Measurements from ENCODE around the gene MYBBP1A.

Gene MYBBP1A

GRCh38 chr17:4548721-4549531, 6.3 kb downstream of the MYBBP1A start:
- no peak for DNase-seq (ENCODE audit: low read depth)

- no peak for DNase-seq (ENCODE audit: low read depth)
Observed at GRCh38 chr17:4548061-4548461, 7.1 kb downstream of the MYBBP1A start.

- DNase-seq (ENCODE audit: low read depth) = no peak
Observed at GRCh38 chr17:4547118-4547906, 7.9 kb downstream of the MYBBP1A start.

GRCh38 chr17:4545217-4545951, 9.8 kb downstream of the MYBBP1A start:
- DNase-seq (ENCODE audit: low read depth) = no peak

GRCh38 chr17:4544951-4545216, 10.3 kb downstream of the MYBBP1A start:
- DNase-seq (ENCODE audit: low read depth) = no peak

- no peak for DNase-seq (ENCODE audit: low read depth)
Observed at GRCh38 chr17:4544135-4544950, 10.8 kb downstream of the MYBBP1A start.

GRCh38 chr17:4543557-4544026, 11.6 kb downstream of the MYBBP1A start:
- DNase-seq (ENCODE audit: low read depth) = no peak

- DNase-seq (ENCODE audit: low read depth) = no peak
Observed at GRCh38 chr17:4542726-4543191, 12.4 kb downstream of the MYBBP1A start.

GRCh38 chr17:4542003-4542725, 13.0 kb downstream of the MYBBP1A start:
- DNase-seq (ENCODE audit: low read depth) = no peak

GRCh38 chr17:4541328-4542002, 13.7 kb downstream of the MYBBP1A start:
- DNase-seq (ENCODE audit: low read depth) = no peak

GRCh38 chr17:4540687-4541327, 14.4 kb downstream of the MYBBP1A start:
- no peak for DNase-seq (ENCODE audit: low read depth)

GRCh38 chr17:4540224-4540651, 14.9 kb downstream of the MYBBP1A start:
- DNase-seq (ENCODE audit: low read depth) = no peak

GRCh38 chr17:4539576-4540223, 15.5 kb downstream of the MYBBP1A start:
- DNase-seq (ENCODE audit: low read depth) = no peak

- no peak for DNase-seq (ENCODE audit: low read depth)
Observed at GRCh38 chr17:4539025-4539424, 16.2 kb downstream of the MYBBP1A start.

- no peak for DNase-seq (ENCODE audit: low read depth)
Observed at GRCh38 chr17:4538236-4539002, 16.8 kb downstream of the MYBBP1A start.

GRCh38 chr17:4537451-4538235, 17.5 kb downstream of the MYBBP1A start:
- DNase-seq (ENCODE audit: low read depth) = no peak

GRCh38 chr17:4536742-4537411, 18.3 kb downstream of the MYBBP1A start:
- no peak for DNase-seq (ENCODE audit: low read depth)
